Caco-2 (cell line): ENCODE measurements around the gene HMGB1. TPM values are rescaled to one million over a fixed set of nuclear protein-coding genes. Genes with fewer than 3 reads are reported as not detected.
A peak's percentile ranks its signal among the peaks of the same experiment; 100 is the strongest.
"Not testable (repeated sequence)": the region's sequence is repeated elsewhere in the genome, so short reads cannot be mapped to it uniquely, and the experiment has no call there.

ENCODE experiments used
- BruUV-seq: library from RNA; stranded (reverse); fragments of 400-500 nt; replicated peaks from 2 replicates; lab custom pipeline; 2021; lab: Mats Ljungman, UMichigan
- CTCF ChIA-PET: fragments of 300-600 bp; sonication (Branson Sonifier 250); formaldehyde crosslinking; loops from one replicate; lab custom pipeline; 2022; ENCODE audit warnings: antibody characterized with exemption; lab: Charles Lee
- POLR2A ChIA-PET: fragments of 300-600 bp; sonication (Branson Sonifier 250); formaldehyde crosslinking; loops from one replicate; lab custom pipeline; 2022; ENCODE audit warnings: antibody characterized with exemption; lab: Charles Lee
- DNase-seq, 2 experiments: peaks; one replicate each; pipeline versions ENCODE4 v3.0.0 to v3.0.0-alpha.2; 2020 to 2022
- H3K27me3 ChIP-seq: replicated peaks from 2 replicates; pipeline ENCODE4 v1.6.0; 2011; ENCODE audit warnings: low read length; ENCODE audit not compliant: control insufficient read depth, insufficient read depth
- H3K36me3 ChIP-seq: 2 replicates; pipeline ENCODE4 v1.5.1; 2011; ENCODE audit warnings: low read length; ENCODE audit not compliant: control insufficient read depth, insufficient read depth
- H3K4me1 ChIP-seq: fragments of 250-450 bp; sonication (Bioruptor Pico); 2 replicates; pipeline ENCODE4 v1.5.1; 2020; ENCODE audit warnings: mild to moderate bottlenecking
- H3K4me3 ChIP-seq: 2 replicates; pipeline ENCODE4 v1.5.1; 2011; ENCODE audit warnings: low read depth, mild to moderate bottlenecking, control low read depth, low read length
- H3K9me3 ChIP-seq: fragments of 250-450 bp; sonication (Bioruptor Pico); 2 replicates; pipeline ENCODE4 v1.5.1; 2020; ENCODE audit warnings: mild to moderate bottlenecking, moderate library complexity
- H3K27ac Mint-ChIP-seq: one replicate; pipeline ENCODE4 v1.8.0; 2022; ENCODE audit warnings: mixed read lengths; ENCODE audit not compliant: unreplicated experiment
- H3K27me3 Mint-ChIP-seq: one replicate; pipeline ENCODE4 v1.8.0; 2022; ENCODE audit warnings: mixed read lengths; ENCODE audit not compliant: insufficient read depth, unreplicated experiment
- H3K36me3 Mint-ChIP-seq: one replicate; pipeline ENCODE4 v1.8.0; 2022; ENCODE audit warnings: mild to moderate bottlenecking, mixed read lengths; ENCODE audit not compliant: insufficient read depth, unreplicated experiment
- H3K4me1 Mint-ChIP-seq: one replicate; pipeline ENCODE4 v1.8.0; 2022; ENCODE audit warnings: low read depth, mixed read lengths; ENCODE audit not compliant: unreplicated experiment
- H3K4me3 Mint-ChIP-seq: one replicate; pipeline ENCODE4 v1.8.0; 2022; ENCODE audit warnings: mild to moderate bottlenecking, moderate library complexity, mixed read lengths; ENCODE audit not compliant: unreplicated experiment
- H3K9me3 Mint-ChIP-seq: one replicate; pipeline ENCODE4 v1.8.0; 2022; ENCODE audit warnings: mixed read lengths; ENCODE audit not compliant: unreplicated experiment
- CTCF ChIP-seq, 2 experiments: fragments of 200-600 bp in 1 of 2; IDR thresholded peaks; 1 replicate in 1 of 2; 2 replicates in 1 of 2; pipeline versions ENCODE4 v1.5.1 to v1.8.0; 2011 to 2022; ENCODE audit warnings: antibody characterized with exemption in 1 of 2, control low read depth in 1 of 2, inconsistent platforms in 1 of 2, low read depth in 1 of 2, low read length in 1 of 2, mild to moderate bottlenecking in 1 of 2, moderate library complexity in 1 of 2; ENCODE audit not compliant: insufficient read depth in 1 of 2, severe bottlenecking in 1 of 2, unreplicated experiment in 1 of 2
- intact Hi-C: fragments of 100-400 bp; cut with micrococcal nuclease; formaldehyde crosslinking; loops from one replicate; pipeline ENCODE4 v1.10.0; 2022; ENCODE audit not compliant: unreplicated experiment
- total RNA-seq: library from RNA; stranded (reverse); gene quantifications from 2 replicates; pipeline ENCODE4 v1.2.3, GENCODE V29; 2022

Gene HMGB1
- total RNA-seq, 1 experiment from 2014 or later = 598 TPM

GRCh38 chr13:30454991-30455390 lies 10.7 kb downstream of the HMGB1 start:
- DNase-seq = no peak
- BruUV-seq = no TSS peak
- Histone ChIP-seq H3K9me3 (no peaks in the 10 kb centered on the region), H3K4me3 (no peak overlapping the region), H3K36me3 (no peaks in the 10 kb centered on the region), H3K4me1 (no peaks in the 10 kb centered on the region), H3K27me3 (no peaks in the 10 kb centered on the region)
- intact Hi-C loops = loop anchor here (2.0 kb wide), 1 partner anchor 96 kb away; no protein-coding TSS in a partner anchor
- no peak overlapping the region for H3K4me3 Mint-ChIP-seq
- CTCF ChIA-PET = interaction anchor here (0.9 kb wide), 1 partner anchor 47 kb away, joined by 3 read pairs; no protein-coding TSS in a partner anchor
- no peaks in the 10 kb centered on the region for H3K27me3 Mint-ChIP-seq
- POLR2A ChIA-PET = interaction anchor here (0.7 kb wide), 1 partner anchor 148 kb away, joined by 5 read pairs; the partner anchor contains the start of gene KATNAL1
- no peak for TF ChIP-seq CTCF (IDR thresholded peaks at IDR 0.05; ENCODE audit: insufficient read depth in 1 of 2, low read depth in 1 of 2, low read length in 1 of 2, severe bottlenecking in 1 of 2, unreplicated experiment in 1 of 2)
- H3K9me3 Mint-ChIP-seq = no peaks in the 10 kb centered on the region
- H3K36me3 Mint-ChIP-seq = peaks cover 35% of the 10 kb centered on the region
- no peak overlapping the region for H3K27ac Mint-ChIP-seq
- H3K4me1 Mint-ChIP-seq = no peaks in the 10 kb centered on the region

- DNase-seq = no peak
- no peaks in the 10 kb centered on the region for H3K36me3 ChIP-seq
- H3K4me1 ChIP-seq = no peaks in the 10 kb centered on the region
- no peak overlapping the region for H3K4me3 ChIP-seq
- Mint-ChIP-seq H3K4me3 (no peak overlapping the region), H3K9me3 (no peaks in the 10 kb centered on the region), H3K36me3 (peaks cover 25% of the 10 kb centered on the region), H3K27me3 (no peaks in the 10 kb centered on the region), H3K27ac (no peak overlapping the region), H3K4me1 (no peaks in the 10 kb centered on the region)
- peak; percentile 9 to 31 for TF ChIP-seq CTCF (IDR thresholded peaks at IDR 0.05; ENCODE audit: insufficient read depth in 1 of 2, low read depth in 1 of 2, low read length in 1 of 2, severe bottlenecking in 1 of 2, unreplicated experiment in 1 of 2)
- ChIA-PET POLR2A (no interaction called here), CTCF (interaction anchor here (0.6 kb wide), 1 partner anchor 36 kb away, joined by 5 read pairs; no protein-coding TSS in a partner anchor)
- no peaks in the 10 kb centered on the region for H3K9me3 ChIP-seq
- no peaks in the 10 kb centered on the region for H3K27me3 ChIP-seq
- no TSS peak for BruUV-seq
- intact Hi-C loops = loop anchor here (2.0 kb wide), 1 partner anchor 97 kb away; no protein-coding TSS in a partner anchor
Observed at GRCh38 chr13:30453727-30454126, 12.0 kb downstream of the HMGB1 start.

- H3K36me3 Mint-ChIP-seq, CTCF ChIA-PET: not testable (repeated sequence)
Observed at GRCh38 chr13:30451476-30451875, 14.3 kb downstream of the HMGB1 start.

More at GRCh38 chr13:30451476-30451875, 14.3 kb downstream of the HMGB1 start:
- H3K9me3 ChIP-seq, H3K4me1 Mint-ChIP-seq, DNase-seq, intact Hi-C loops, H3K27ac Mint-ChIP-seq, H3K4me3 ChIP-seq, BruUV-seq, H3K4me1 ChIP-seq, H3K9me3 Mint-ChIP-seq, H3K36me3 ChIP-seq, POLR2A ChIA-PET, H3K4me3 Mint-ChIP-seq, H3K27me3 Mint-ChIP-seq, H3K27me3 ChIP-seq: not testable (repeated sequence)
